GM06990 (cell line): Measurements from ENCODE around the gene TAS1R3.

Experiments used
- DNase-seq: peaks from one replicate; pipeline ENCODE4 v3.0.0-alpha.2; 2011; ENCODE audit not compliant: insufficient read length; ENCODE audit errors: extremely low read depth
- H3K27me3 ChIP-seq: replicated peaks from 2 replicates; pipeline ENCODE4 v1.6.0; 2011; ENCODE audit warnings: low read length; ENCODE audit not compliant: control insufficient read depth, insufficient read depth
- H3K36me3 ChIP-seq: 2 replicates; pipeline ENCODE4 v1.5.1; 2011; ENCODE audit warnings: low read length; ENCODE audit not compliant: control insufficient read depth, insufficient read depth
- H3K4me3 ChIP-seq: replicated peaks from 2 replicates; pipeline ENCODE4 v1.5.1; 2011; ENCODE audit warnings: low read depth, mild to moderate bottlenecking, control low read depth, low read length
- TF ChIP-seq, protein P1 (sequence below): IDR thresholded peaks from 2 replicates; pipeline ENCODE4 v1.5.1; 2011; ENCODE audit warnings: low read length, control low read depth, mild to moderate bottlenecking, inconsistent platforms; ENCODE audit not compliant: insufficient read depth, poor library complexity, severe bottlenecking

TAS1R3 gene

DNA sequence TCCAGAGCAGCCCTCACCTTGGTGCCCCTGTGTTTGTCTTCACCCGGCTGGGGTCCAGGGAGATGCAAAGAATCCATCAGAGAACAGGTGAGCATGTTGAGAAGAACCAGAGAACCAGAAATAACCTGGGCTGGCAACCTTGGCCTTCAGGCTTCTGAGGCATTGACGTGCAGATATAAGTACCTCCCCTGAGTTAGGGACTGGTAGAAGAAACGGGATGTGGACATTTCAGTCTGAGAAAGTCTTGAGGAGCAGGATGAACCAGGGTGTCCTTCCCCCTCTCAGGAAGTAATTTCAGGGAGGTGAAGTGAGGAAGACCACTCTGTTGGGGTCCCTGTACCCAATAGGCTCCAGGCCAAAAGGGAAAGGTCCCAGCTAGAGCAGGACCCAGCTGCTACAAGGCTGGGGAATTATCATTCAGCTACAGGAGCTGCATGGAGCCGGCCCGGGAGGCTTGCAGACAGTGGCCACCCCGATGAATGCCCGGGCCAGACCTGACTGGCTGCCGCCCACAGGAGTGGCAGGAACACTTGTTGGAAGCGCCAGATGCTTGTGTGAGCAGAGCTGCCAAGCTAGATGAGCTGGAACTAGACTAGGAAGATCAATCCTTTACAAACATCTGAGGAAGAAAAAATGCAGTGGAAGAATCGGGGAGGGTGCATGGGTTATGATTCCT, 45.6 kb downstream of the TAS1R3 start:
- no peak for DNase-seq
- TF ChIP-seq, protein P1, sequence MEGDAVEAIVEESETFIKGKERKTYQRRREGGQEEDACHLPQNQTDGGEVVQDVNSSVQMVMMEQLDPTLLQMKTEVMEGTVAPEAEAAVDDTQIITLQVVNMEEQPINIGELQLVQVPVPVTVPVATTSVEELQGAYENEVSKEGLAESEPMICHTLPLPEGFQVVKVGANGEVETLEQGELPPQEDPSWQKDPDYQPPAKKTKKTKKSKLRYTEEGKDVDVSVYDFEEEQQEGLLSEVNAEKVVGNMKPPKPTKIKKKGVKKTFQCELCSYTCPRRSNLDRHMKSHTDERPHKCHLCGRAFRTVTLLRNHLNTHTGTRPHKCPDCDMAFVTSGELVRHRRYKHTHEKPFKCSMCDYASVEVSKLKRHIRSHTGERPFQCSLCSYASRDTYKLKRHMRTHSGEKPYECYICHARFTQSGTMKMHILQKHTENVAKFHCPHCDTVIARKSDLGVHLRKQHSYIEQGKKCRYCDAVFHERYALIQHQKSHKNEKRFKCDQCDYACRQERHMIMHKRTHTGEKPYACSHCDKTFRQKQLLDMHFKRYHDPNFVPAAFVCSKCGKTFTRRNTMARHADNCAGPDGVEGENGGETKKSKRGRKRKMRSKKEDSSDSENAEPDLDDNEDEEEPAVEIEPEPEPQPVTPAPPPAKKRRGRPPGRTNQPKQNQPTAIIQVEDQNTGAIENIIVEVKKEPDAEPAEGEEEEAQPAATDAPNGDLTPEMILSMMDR = no peak
- Histone ChIP-seq H3K27me3 (no peaks in the 10 kb centered on the region), H3K4me3 (peak overlapping the region; percentile 97; the same call in 1 of the 2 replicates), H3K36me3 (peaks cover 13% of the 10 kb centered on the region)

- peaks cover 11% of the 10 kb centered on the region for H3K36me3 ChIP-seq
- no peak for DNase-seq
- TF ChIP-seq, protein P1 = no peak
- H3K27me3 ChIP-seq = no peaks in the 10 kb centered on the region
- H3K4me3 ChIP-seq = no peak overlapping the region
These were observed 46.6 kb downstream of the TAS1R3 start for GRCh38 chr1:1377540-1378205.

DNA sequence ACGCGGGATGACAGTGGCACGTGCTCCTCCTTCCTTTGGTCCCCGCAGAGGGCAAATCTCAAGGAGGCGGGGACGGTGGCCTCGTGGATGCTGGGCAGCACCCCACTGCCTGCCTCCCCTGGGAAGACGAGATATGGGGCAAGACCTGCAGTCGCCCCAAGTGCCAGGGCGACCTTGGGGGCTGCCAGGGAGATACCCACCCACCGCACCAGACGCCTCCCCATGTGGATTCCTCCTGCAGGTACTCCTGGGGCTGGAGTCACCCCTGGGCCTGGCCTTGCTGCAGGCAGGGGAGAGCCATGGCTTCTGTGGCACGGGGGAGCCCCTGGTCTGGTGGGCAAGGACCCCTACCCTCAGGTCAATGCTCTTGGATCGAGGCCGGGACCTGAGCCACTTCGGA, 49.8 kb downstream of the TAS1R3 start:
- TF ChIP-seq, protein P1 = no peak
- Histone ChIP-seq H3K4me3 (no peak overlapping the region), H3K27me3 (no peaks in the 10 kb centered on the region), H3K36me3 (peaks cover 6% of the 10 kb centered on the region)
- no peak for DNase-seq

DNA sequence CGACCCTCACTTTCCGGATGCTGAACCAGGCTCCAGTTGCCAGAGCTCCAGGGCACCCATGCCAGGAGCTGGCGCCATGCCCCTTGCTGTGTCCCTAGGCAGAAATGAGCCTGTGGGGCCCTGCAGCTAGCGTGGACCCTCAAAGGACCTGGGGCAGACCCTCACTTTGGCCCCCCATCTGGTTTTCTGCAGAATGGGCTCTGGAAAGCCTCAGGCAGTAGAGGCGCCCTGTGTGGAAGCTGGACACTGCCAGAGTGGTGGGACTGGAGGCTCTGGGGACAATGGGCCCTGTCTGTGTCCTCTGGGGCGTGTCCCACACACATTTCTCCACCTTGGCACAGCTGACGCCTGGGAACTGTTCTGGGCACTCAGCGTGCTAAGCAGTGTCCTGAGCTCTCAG, 50.2 kb downstream of the TAS1R3 start:
- Histone ChIP-seq H3K27me3 (no peaks in the 10 kb centered on the region), H3K4me3 (no peak overlapping the region), H3K36me3 (peaks cover 6% of the 10 kb centered on the region)
- TF ChIP-seq, protein P1 = no peak
- DNase-seq = no peak
